ENCODE data around the gene THADA. TPM values are rescaled to one million over a fixed set of nuclear protein-coding genes. Genes with fewer than 3 reads are reported as not detected.
"Not testable (repeated sequence)": the region's sequence is repeated elsewhere in the genome, so short reads cannot be mapped to it uniquely, and the experiment has no call there.

The THADA gene
- total RNA-seq, 1 experiment from 2014 or later, result 29.3 TPM

DNA sequence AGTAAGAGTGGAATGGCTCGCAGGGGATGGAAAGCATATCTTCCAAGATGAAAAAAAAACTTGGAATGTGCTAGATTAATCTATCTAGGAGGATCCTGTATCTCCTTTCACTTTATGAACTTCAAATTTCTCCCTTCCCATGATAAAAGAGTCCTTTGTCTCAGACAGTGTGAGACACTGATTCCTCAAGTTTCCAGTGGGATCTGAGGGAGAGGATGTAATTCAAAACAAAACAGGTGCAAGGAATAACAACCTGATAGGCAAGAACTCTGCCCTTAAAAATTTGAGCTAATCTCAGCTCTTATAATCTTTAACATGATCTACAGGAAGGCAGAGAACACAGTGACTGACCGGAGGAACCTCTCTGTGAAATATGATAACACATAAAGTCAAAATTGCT lies 207.5 kb downstream of the THADA start:
- no peak for DNase-seq (ENCODE audit: low read depth)

GRCh38 chr2:43387092-43388062 lies 208.5 kb downstream of the THADA start:
- DNase-seq (ENCODE audit: low read depth), result no peak

GRCh38 chr2:43386679-43387078 lies 209.2 kb downstream of the THADA start:
- DNase-seq (ENCODE audit: low read depth), result not testable (repeated sequence)

GRCh38 chr2:43384143-43384542 lies 211.7 kb downstream of the THADA start:
- DNase-seq (ENCODE audit: low read depth), result no peak

GRCh38 chr2:43383533-43383932 lies 212.3 kb downstream of the THADA start:
- DNase-seq (ENCODE audit: low read depth), result no peak

DNA sequence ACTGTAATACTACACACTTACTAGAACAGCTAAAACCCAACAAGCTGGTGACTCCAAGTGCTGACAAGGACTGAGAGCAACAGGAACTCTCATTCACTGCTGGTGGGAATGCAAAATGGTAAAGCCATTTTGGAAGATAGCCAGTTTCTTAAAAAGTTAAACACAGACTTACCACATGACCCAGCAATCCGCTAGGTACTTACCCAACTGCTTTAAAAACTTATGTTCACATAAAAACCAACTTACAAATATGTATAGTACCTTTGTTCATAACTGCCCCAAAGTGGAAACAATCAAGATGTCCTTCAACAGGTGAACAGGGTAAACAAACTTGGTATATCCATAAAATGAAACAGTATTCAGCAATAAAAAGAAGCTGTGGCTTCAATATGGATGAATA lies 216.3 kb downstream of the THADA start:
- DNase-seq (ENCODE audit: low read depth), result no peak

- DNase-seq (ENCODE audit: low read depth), result no peak
These were observed 218.5 kb downstream of the THADA start for GRCh38 chr2:43377327-43377726.

GRCh38 chr2:43376523-43377198 lies 219.2 kb downstream of the THADA start:
- DNase-seq (ENCODE audit: low read depth), result no peak

DNA sequence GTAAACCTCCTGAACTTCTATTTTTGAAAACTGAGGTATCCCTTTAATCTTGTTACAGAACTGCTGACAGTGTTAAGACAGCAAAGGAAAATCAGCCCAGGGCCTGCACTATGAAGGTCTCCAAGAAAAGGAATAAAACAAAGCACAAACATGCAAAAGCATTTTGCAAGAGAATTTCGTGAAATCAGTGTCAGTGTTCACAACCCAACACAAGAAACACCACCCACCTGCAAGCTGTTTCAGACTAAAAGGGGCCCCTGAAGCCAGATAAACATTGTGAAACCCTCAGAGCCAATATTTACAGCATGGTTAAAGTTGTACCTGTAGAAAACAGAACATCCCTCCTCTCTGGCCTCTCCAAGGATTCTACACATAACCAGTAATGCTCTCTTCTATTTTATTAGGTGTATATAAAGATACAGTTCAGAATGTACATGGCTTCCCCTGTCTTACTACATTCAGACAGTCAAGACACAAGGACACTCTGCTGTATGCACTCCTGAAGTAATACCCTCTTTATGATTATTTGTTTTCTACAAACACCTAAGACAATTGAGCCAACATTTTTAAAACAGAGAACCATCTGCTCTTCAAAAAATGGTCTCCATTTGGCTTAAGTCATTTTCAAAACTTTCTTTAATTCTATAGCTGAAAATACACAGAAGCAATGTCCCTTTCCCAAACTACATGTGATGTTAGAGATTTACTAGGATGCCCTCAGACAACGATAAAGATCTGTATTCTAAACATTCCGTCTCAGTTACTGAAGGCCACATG lies 219.9 kb downstream of the THADA start:
- DNase-seq (ENCODE audit: low read depth), result no peak

GRCh38 chr2:43372416-43373081 lies 223.3 kb downstream of the THADA start:
- DNase-seq (ENCODE audit: low read depth), result no peak

GRCh38 chr2:43370705-43371104 lies 225.1 kb downstream of the THADA start:
- no peak for DNase-seq (ENCODE audit: low read depth)

GRCh38 chr2:43370146-43370545 lies 225.7 kb downstream of the THADA start:
- DNase-seq (ENCODE audit: low read depth), result no peak

GRCh38 chr2:43368483-43369385 lies 227.1 kb downstream of the THADA start:
- no peak for DNase-seq (ENCODE audit: low read depth)

DNA sequence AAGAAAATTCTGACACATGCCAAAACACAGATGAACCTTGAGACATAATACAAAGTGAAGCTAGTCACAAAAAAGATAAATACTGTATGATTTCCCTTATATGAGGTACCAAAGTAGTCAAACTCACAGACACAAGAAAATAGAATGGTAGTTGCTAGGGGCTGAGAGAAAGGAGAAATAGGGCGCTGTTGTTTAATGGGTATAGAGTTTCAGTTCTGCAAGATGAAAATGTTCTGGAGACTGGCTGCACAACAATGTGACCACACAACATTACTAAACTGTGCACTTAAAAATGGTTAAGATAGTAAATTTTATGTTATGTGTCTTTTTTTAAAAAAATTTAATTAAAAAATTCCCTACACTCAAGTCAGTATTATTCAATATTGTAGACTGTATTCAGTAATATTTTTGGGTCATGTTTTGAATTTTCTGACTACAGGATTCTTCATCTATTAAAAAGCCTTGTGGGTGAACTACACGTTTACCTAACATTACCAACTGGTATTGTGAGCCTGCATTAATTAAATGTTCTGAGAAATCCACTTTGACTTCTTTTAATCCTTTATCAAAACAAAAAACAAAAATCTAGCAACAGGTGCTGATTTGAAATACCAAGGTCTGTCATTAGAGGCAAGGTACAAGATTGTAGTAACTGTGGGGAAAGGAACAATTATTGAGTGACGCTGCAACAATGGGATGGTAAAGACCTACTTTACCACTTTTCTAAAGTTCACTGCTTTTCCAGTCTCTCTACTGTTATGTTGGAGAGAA lies 228.6 kb downstream of the THADA start:
- no peak for DNase-seq (ENCODE audit: low read depth)

DNA sequence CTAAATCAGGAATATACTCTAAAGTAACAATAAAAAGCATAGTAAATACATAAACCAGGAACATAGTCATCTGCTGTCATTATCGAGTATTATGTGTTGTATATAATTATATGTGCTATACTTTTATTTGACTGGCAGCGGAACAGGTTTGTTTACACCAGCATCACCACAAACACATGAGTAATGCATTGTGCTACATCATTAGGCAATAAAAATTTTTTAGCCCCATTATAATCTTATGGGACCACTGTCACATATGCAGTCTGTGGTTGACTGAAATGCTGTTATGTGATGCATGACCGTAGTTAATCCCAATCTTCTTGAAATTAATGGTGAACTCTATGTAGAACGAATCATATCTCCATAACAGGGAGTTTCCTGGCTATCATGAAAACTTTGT lies 232.7 kb downstream of the THADA start:
- DNase-seq (ENCODE audit: low read depth), result no peak

GRCh38 chr2:43361286-43361685 lies 234.6 kb downstream of the THADA start:
- no peak for DNase-seq (ENCODE audit: low read depth)

DNA sequence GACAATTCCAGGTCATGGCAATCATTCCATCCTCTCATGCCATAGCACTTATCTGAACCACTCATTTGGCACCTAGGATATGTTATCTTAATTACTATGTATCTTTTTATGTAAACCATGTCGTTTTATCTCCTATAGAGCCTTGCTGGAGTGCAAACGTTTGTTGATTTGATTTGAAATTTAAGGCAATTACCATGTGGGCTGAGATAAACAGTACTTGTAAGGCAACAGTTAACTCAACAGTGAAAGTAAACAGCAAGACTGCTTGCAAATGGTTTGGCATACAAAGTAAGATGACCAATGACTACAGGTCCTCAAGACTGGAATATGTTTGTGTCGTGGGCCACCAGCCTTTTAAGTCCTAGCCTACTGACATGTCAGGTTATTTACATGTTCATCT lies 235.7 kb downstream of the THADA start:
- DNase-seq (ENCODE audit: low read depth), result no peak

DNA sequence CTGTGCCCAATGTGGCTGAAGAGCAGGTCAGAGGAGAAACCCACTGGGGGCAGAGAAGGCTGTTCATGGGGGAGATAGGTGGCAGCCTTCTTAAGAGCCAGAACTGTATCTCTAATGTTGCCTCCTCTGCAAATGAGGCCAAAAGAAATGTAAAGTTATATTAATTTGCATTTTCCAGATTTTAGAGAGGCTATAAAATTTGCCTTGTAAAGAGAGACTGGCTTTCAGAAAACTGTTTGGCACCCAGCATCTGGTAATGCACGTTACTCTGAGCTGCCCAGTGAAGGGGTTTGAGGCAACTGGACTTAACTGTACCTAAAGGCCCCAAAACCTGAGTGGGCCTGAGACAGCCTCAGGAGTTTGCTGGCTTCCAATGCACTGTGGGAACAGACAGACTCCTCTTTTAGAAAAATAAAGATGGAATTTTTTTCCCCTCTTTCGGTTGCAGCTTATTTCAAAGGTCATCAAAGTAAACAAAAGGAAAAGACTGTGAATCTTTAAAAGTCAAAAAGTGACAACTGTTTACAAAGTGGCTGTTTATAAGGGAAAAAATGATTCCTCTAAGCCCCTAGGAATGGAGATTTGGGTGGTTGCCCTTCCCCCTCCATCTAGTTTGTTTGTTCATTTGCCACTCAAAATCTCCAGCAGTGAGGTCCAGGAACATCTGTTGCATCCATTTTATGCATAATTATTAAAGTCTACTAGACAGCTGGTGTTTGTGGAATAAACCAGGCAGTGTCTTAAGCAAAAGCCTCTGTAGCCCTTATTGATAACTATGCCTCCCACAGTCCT lies 237.2 kb downstream of the THADA start:
- DNase-seq (ENCODE audit: low read depth), result no peak

- DNase-seq (ENCODE audit: low read depth), result no peak
These were observed 239.1 kb downstream of the THADA start for GRCh38 chr2:43356774-43357173.

All from Daoy (cell line).